ENCODE data around the gene POGZ. TPM values are rescaled to one million over a fixed set of nuclear protein-coding genes. Genes with fewer than 3 reads are reported as not detected.

POGZ gene
- polyA plus RNA-seq, 2 of the 4 experiments (the other 2 are of a cell fraction), result 20.8 to 44.1 TPM

DNA sequence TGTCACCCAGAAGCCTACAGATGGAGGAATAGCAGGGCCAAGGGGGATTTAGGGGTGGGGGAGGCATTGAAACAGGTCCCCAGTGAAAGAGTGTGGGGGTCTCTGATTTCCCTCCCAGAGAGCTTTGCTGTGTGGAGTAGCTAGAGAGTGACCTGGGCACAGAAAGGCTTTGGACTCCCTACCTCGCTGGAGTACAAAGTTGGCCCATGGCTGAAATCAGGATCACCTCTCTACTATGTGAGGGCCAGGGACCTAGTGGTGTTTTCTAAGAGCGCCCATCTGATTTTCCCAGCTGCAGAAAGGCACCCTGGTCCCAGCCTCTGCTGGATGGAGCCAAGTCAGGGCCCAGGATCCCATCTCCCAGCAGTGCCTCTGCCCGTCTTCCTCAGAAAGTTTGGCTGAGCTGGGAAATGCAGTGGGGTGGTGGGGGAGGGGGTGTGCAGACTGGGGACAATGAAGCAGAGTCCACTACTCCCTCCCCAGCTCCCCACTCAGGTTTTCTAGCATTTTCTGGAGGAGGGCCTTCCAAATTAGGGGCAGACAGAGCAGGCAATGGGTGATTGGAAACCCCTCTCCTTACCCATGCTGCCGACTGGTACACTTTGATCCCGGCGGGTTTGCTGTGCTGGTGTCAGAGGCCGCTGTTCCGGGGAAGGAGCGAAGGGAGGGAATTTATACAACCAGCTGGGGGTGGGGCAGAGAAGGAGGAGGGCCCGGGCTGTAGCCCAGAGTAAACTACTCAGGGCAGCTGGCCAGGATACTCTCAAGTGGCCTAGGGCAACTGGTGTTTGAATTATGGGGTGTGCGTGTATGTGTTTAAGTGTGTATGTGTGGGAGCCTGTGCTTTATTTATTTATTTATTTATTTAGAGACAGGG, 87.0 kb downstream of the POGZ start, which contains the start of gene SELENBP1:
Gene SELENBP1, minus strand, starts transcription at position 648 of the 877 bp plus-strand sequence. Its CDS starts 64 bp downstream, at position 584.
- peak; percentile 48 to 68 for DNase-seq (ENCODE audit: low read depth in 1 of 2, low spot score in 1 of 2)
- ChIA-PET POLR2A (interaction anchor here (0.7 to 1.2 kb wide), 2 partner anchors 27 to 132 kb away, joined by 4 read pairs; partner anchors contain the start of gene PSMB4), CTCF (interaction anchor here (0.6 to 1.8 kb wide), 8 partner anchors 14 to 464 kb away, joined by 3 to 10 read pairs (median 3); no protein-coding TSS in a partner anchor)
- peak; percentile 60 to 79 for ATAC-seq
- Histone ChIP-seq H3K4me1 (peaks cover 37% of the 10 kb centered on the region), H3K9me3 (no peaks in the 10 kb centered on the region), H3K27ac (peak within 1 kb of the TSS; percentile 64 to 78), H3K4me3 (peak within 1 kb of the TSS; percentile 32), H3K4me2 (peak within 1 kb of the TSS; percentile 88)
- 21% methylated on average over 10 of the region's 11 CpGs for WGBS (ENCODE audit: missing lambda C conversion rate)
- no peak for FAIRE-seq
- TF ChIP-seq MAZ (IDR thresholded peaks at IDR 0.05; ENCODE audit: borderline replicate concordance, low read depth, low read length) (0 out of 2 replicates have a peak, but pooled peaks have one; percentile 24), POLR2A (IDR thresholded peaks at IDR 0.05; ENCODE audit: low read length) (peak; percentile 51), ZFP36 (IDR thresholded peaks at IDR 0.05; ENCODE audit: borderline replicate concordance, partially characterized antibody) (no peak), JUN (IDR thresholded peaks at IDR 0.05) (0 out of 5 replicates have a peak, but pooled peaks of 1 of the 2 experiments have one; percentile 29), MYC (IDR thresholded peaks at IDR 0.05; ENCODE audit: borderline replicate concordance, low read length) (no peak)

DNA sequence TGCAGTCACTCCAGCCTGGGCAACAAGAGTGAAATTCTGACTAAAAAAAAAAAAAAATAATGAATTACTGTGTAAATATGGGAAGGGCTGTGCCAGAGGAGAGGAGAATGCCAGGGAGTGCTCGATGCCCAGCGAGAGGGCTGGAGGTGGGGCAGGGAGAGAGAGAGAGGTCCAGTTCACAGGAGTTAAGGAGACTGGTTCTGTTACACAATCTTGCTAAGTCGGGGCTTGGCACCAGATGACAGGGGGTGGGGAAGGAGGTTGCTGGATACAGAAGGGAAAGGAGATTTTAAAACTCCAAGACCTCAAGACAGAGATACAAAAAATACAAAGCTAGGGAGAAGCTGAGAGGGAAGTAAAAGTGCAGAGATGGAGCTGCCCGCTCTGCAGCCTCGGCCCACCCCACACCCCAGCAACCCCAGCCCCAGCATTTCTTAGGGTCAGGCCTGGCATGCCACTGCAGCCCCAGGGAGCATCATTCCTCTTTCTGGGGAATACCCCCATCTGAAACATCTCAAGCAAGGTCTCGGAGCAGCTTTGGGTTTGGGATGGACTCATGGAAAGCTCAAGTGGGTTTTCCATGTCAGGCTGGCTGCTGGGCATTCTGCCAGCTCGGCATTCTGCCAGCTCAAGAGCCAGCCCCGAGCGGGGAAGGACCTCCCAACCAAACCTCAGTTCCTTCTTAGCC, 87.8 kb downstream of the POGZ start:
- FAIRE-seq, result no peak
- ChIA-PET CTCF (interaction anchor here (0.7 to 1.8 kb wide), 8 partner anchors 14 to 465 kb away, joined by 3 to 10 read pairs (median 3); no protein-coding TSS in a partner anchor), POLR2A (interaction anchor here (0.7 to 1.2 kb wide), 2 partner anchors 28 to 133 kb away, joined by 4 read pairs; partner anchors contain the start of gene PSMB4)

DNA sequence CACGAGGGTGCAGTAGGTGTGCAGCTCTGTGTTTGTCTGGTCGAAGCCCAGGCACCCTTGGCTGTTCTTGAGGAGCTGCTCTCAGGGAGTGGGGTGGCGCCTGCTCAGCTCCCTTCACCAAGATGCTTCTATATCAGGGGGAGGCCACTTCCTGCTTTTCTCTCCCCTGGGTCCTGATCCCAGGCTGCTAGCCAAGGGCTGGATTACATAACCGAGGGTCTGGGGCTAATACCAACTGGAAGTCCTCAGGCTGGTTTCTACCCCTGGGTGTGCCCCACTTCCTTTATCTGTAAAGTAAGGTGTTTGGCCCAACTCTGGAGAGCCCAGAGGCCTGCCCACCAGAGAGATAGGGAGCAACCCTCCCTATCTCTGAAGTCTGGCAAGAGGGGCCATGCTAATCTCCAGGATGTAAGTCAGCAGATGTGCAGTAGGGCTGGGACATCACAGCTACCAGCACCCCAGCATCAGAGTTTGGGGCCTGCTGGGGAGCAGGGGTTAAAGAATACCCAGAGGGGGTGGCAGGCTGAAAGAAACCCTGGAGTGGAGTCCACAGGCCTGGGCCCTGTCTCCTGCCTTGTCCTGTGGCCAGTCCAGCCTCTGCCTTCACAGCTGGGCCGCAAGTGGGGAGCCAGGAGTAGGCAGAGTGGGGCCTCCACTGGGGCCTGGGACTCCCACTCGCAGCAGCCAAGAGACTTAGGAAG, 88.9 kb downstream of the POGZ start:
- CTCF ChIA-PET, result interaction anchor here (0.6 to 3.2 kb wide), 4 partner anchors 17 to 30 kb away, joined by 3 to 17 read pairs (median 3); partner anchors contain the start of gene PSMB4
- WGBS (ENCODE audit: missing lambda C conversion rate), result 73% methylated on average over 6 of the region's 6 CpGs
- DNase-seq (ENCODE audit: low read depth in 1 of 2, low spot score in 1 of 2) (no peak), FAIRE-seq (no peak), ATAC-seq (no peak)
- H3K4me1 ChIP-seq, result peaks cover 37% of the 10 kb centered on the region
- no peak overlapping the region for H3K4me3 ChIP-seq
- H3K27ac ChIP-seq, result peak overlapping the region; percentile 4 to 78; a peak in 3 of 6 replicates
- H3K4me2 ChIP-seq, result peak overlapping the region; percentile 88; the same call in 2 of the 3 replicates
- TF ChIP-seq EHMT2 (IDR thresholded peaks at IDR 0.05; ENCODE audit: low read depth) (no peak), HEYL (CRISPR knock-in tag; IDR thresholded peaks at IDR 0.05) (no peak), CBX2 (IDR thresholded peaks at IDR 0.05; ENCODE audit: borderline replicate concordance, low read depth) (no peak), NFE2L2 (conservative IDR thresholded peaks at IDR 0.05; ENCODE audit: low read length) (no peak), KDM1A (IDR thresholded peaks at IDR 0.05; ENCODE audit: low read depth) (no peak), HOXA7 (CRISPR knock-in tag; IDR thresholded peaks at IDR 0.05) (no peak), CHD4 (IDR thresholded peaks at IDR 0.05; ENCODE audit: borderline replicate concordance) (no peak), PHF8 (IDR thresholded peaks at IDR 0.05; ENCODE audit: borderline replicate concordance, low read depth) (no peak)
- TF ChIP-seq, protein P1, sequence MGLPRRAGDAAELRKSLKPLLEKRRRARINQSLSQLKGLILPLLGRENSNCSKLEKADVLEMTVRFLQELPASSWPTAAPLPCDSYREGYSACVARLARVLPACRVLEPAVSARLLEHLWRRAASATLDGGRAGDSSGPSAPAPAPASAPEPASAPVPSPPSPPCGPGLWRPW (IDR thresholded peaks at IDR 0.05), result no peak
- H3K9me3 ChIP-seq, result no peaks in the 10 kb centered on the region
- POLR2A ChIA-PET, result interaction anchor here (1.0 kb wide), 1 partner anchor 116 kb away, joined by 3 read pairs; the partner anchor contains the start of gene PSMD4

More for the DNA sequence above, 87.8 kb downstream of the POGZ start:
- ATAC-seq (peak; percentile 53 to 57; a peak in 5 of 6 replicates), DNase-seq (ENCODE audit: low read depth in 1 of 2, low spot score in 1 of 2) (peak in 1 of 2 experiments; percentile 49)
- peak overlapping the region; percentile 64 to 78 for H3K27ac ChIP-seq
- TF ChIP-seq, protein P2, sequence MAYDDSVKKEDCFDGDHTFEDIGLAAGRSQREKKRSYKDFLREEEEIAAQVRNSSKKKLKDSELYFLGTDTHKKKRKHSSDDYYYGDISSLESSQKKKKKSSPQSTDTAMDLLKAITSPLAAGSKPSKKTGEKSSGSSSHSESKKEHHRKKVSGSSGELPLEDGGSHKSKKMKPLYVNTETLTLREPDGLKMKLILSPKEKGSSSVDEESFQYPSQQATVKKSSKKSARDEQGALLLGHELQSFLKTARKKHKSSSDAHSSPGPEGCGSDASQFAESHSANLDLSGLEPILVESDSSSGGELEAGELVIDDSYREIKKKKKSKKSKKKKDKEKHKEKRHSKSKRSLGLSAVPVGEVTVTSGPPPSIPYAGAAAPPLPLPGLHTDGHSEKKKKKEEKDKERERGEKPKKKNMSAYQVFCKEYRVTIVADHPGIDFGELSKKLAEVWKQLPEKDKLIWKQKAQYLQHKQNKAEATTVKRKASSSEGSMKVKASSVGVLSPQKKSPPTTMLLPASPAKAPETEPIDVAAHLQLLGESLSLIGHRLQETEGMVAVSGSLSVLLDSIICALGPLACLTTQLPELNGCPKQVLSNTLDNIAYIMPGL (CRISPR knock-in tag; IDR thresholded peaks at IDR 0.05; ENCODE audit: borderline replicate concordance), result no peak
- peak; percentile 53 to 75; a peak in 3 of 4 replicates for TF ChIP-seq CEBPB (IDR thresholded peaks at IDR 0.05)
- no peak for TF ChIP-seq CHD2 (IDR thresholded peaks at IDR 0.05; ENCODE audit: low read length, partially characterized antibody)
- TF ChIP-seq NR3C1 (IDR thresholded peaks at IDR 0.05), result no peak
- no peak for TF ChIP-seq JUNB (IDR thresholded peaks at IDR 0.05)
- TF ChIP-seq, protein P3, sequence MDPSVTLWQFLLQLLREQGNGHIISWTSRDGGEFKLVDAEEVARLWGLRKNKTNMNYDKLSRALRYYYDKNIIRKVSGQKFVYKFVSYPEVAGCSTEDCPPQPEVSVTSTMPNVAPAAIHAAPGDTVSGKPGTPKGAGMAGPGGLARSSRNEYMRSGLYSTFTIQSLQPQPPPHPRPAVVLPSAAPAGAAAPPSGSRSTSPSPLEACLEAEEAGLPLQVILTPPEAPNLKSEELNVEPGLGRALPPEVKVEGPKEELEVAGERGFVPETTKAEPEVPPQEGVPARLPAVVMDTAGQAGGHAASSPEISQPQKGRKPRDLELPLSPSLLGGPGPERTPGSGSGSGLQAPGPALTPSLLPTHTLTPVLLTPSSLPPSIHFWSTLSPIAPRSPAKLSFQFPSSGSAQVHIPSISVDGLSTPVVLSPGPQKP (IDR thresholded peaks at IDR 0.05; ENCODE audit: low read depth, low read length), result no peak
- no peak for TF ChIP-seq HOXA7 (CRISPR knock-in tag; IDR thresholded peaks at IDR 0.05)
- TF ChIP-seq EHMT2 (IDR thresholded peaks at IDR 0.05; ENCODE audit: low read depth), result no peak
- no peak for TF ChIP-seq NPAS2 (CRISPR knock-in tag; IDR thresholded peaks at IDR 0.05; ENCODE audit: borderline replicate concordance)
- peak overlapping the region; percentile 88 for H3K4me2 ChIP-seq
- peak overlapping the region; percentile 32; the same call in 2 of the 3 replicates for H3K4me3 ChIP-seq
- H3K9me3 ChIP-seq, result no peaks in the 10 kb centered on the region
- 27% methylated on average over 9 of the region's 9 CpGs for WGBS (ENCODE audit: missing lambda C conversion rate)
- H3K4me1 ChIP-seq, result peaks cover 37% of the 10 kb centered on the region
